HG03097 (cell line): ENCODE measurements around the gene NPFFR1.
A peak's percentile ranks its signal among the peaks of the same experiment; 100 is the strongest.
"Not testable (repeated sequence)": the region's sequence is repeated elsewhere in the genome, so short reads cannot be mapped to it uniquely, and the experiment has no call there.

ENCODE experiments used
- ATAC-seq: cut with Tn5 transposase; IDR thresholded peaks from one replicate; pipeline ENCODE4 v1.9.1; 2021; ENCODE audit not compliant: unreplicated experiment, low FRiP score

Gene NPFFR1

GRCh38 chr10:70228491-70228890, 55.3 kb downstream of the NPFFR1 start:
- ATAC-seq: no peak

- ATAC-seq: no peak
Measured at GRCh38 chr10:70227548-70228320, 56.1 kb downstream of the NPFFR1 start.

GRCh38 chr10:70223728-70224127, 60.1 kb downstream of the NPFFR1 start:
- no peak for ATAC-seq

DNA sequence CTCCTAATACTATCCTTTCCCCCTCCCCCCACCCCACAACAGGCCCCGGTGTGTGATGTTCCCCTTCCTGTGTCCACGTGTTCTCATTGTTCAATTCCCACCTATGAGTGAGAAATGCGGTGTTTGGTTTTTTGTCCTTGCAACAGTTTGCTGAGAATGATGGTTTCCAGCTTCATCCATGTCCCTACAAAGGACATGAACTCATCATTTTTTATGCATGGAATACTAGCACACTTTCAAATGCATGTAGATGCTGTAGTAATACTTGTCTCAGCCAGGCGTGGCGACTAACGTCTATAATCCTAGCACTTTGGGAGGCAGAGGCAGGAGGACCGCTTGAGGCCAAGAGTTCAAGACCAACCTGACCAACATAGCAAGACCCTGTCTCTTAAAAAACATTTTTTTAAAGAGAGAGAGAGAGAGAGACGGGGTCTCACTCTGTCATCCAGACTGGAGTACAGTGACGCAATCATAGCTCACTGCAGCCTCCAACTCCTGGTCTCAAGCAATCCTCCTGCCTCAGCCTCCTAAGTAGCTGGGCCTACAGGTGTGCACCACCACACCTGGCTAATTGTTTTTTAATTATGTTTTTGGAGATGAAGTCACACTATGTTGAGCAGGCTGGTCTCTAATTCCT, 60.9 kb downstream of the NPFFR1 start:
- not testable (repeated sequence) for ATAC-seq

- ATAC-seq: no peak
Measured at GRCh38 chr10:70222340-70222794, 61.4 kb downstream of the NPFFR1 start.

DNA sequence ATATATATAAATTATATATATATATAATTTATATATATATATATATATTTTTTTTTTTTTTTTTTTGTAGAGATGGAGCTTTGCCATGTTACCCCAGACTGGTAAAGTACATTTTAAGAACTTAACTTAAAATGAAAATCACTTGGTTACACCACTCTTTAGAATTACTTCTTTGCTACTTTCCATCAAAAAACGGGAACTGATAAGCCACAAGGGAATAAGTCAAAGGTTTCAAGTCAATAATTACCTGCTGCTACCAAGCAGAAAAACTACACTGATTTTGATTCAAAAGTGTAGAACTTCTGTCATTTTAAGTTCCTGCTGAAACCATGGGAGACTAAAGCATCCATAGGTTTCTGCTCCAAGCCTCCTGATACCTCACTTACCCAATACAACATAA, 62.8 kb downstream of the NPFFR1 start:
- peak; percentile 13 for ATAC-seq

DNA sequence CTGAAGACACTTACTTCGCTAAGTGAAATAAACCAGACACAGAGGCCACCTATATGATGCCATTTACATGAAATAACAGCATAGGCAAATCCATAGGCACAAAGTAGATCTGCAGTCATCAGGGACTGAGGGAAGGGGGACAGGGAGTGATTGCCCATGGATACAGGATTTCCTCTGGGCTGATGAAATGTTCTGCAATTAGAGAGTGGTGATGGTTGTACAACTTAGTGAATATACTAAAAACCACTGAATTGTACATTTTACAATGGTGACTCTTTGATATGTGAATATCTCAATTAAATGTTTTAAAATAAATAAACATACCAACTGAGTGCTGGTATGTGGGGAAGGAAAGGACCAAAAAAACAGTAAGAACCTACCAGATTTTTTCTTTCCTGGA, 70.9 kb downstream of the NPFFR1 start:
- ATAC-seq: no peak

DNA sequence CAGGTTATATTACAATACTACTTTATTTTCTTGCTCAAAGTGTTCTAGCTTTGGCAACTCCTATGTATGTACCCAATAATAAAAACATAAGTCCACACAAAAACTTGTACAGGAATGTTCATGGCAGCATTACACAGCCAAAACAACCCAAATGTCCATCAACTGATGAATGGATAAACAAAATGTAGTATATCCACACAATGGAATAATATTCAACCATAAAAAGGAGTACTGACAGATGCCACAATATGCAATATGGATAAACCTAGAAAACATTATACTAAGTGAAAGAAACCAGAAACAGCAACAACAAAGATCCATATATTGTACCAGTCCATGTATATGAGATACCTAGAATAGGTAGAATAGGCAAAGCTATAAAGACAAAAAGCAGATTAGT, 71.5 kb downstream of the NPFFR1 start:
- no peak for ATAC-seq

DNA sequence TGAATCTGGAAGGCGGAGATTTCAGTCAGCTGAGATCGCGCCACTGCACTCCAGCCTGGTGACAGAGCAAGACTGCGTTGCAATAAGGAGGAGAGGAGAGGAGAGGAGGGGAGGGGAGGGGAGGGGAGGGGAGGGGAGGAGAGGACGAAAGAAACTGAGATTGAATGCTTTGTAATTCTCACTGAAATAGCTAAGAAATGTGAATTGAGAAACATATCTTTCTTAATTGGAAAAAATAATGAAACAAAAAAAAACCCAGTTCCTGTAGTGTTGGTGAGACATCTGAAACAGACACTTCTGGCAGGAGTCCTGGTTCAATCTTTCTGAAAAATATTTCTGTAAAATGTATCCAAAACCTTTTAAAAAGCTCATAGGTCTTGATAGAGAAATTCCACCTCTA, 77.0 kb downstream of the NPFFR1 start:
- no peak for ATAC-seq

GRCh38 chr10:70201105-70201504, 82.7 kb downstream of the NPFFR1 start:
- ATAC-seq: no peak

GRCh38 chr10:70198696-70199466, 84.9 kb downstream of the NPFFR1 start:
- no peak for ATAC-seq
